GM18951 (cell line): ENCODE results near the gene LINGO4.

Experiments used
- POLR2A ChIP-seq: IDR thresholded peaks from 4 replicates; pipeline ENCODE4 v1.6.1; 2011; ENCODE audit warnings: mild to moderate bottlenecking; ENCODE audit not compliant: insufficient read length, insufficient read depth; ENCODE audit errors: extremely low read depth
- in situ Hi-C: fragments of 300-500 bp; cut with MboI; formaldehyde crosslinking; loops from one replicate; pipeline ENCODE4 v1.12.0; 2022; ENCODE audit warnings: low sequenced_read_pairs, mixed read lengths, inconsistent platforms; ENCODE audit not compliant: unreplicated experiment

Gene LINGO4

GRCh38 chr1:151756291-151756690, 48.9 kb downstream of the LINGO4 start:
- TF ChIP-seq POLR2A: no peak
- in situ Hi-C loops: no loop called here
